HepG2 (cell line): ENCODE results near the gene PAK2. TPM values are rescaled to one million over a fixed set of nuclear protein-coding genes. Genes with fewer than 3 reads are reported as not detected.

Source experiments
- ASH2L ChIP-seq: fragments of 300-600, 200-600 bp; sonication (generic); IDR thresholded peaks from 2 replicates; pipeline ENCODE4 v1.7.0; 2017; ENCODE audit warnings: low read depth, mild to moderate bottlenecking, moderate library complexity, mixed read lengths, low read length; ENCODE audit not compliant: insufficient read length
- DDIT3 ChIP-seq: sonication (generic); formaldehyde crosslinking; IDR thresholded peaks from 2 replicates; pipeline ENCODE4 v1.4.0; 2020; ENCODE audit warnings: mild to moderate bottlenecking, missing genetic modification reagents
- LCORL ChIP-seq, 2 experiments: fragments of 450-650 bp in 1 of 2; sonication (generic) in 1 of 2; formaldehyde crosslinking in 1 of 2; IDR thresholded peaks; 2 replicates each; pipeline versions ENCODE4 v1.5.0 to v1.6.1; 2017 to 2020; ENCODE audit warnings: antibody characterized with exemption in 1 of 2, missing genetic modification reagents in 1 of 2
- MAZ ChIP-seq, 2 experiments: sonication (generic) in 1 of 2; formaldehyde crosslinking in 1 of 2; IDR thresholded peaks; 2 replicates each; pipeline versions ENCODE4 v1.5.0 to v1.6.1; 2012 to 2020; ENCODE audit warnings: low read depth in 2 of 2, mild to moderate bottlenecking in 2 of 2, borderline replicate concordance in 1 of 2, improper control_type of control experiment in 1 of 2, low read length in 1 of 2, missing genetic modification reagents in 1 of 2, moderate library complexity in 1 of 2
- MXI1 ChIP-seq: IDR thresholded peaks from 3 replicates; pipeline ENCODE4 v1.6.1; 2012; ENCODE audit warnings: low read depth, low read length, inconsistent platforms, borderline replicate concordance
- PITX1 ChIP-seq: sonication (generic); formaldehyde crosslinking; IDR thresholded peaks from 2 replicates; pipeline ENCODE4 v1.5.1; 2020; ENCODE audit warnings: mild to moderate bottlenecking, missing genetic modification reagents
- SETDB1 ChIP-seq: sonication (generic); formaldehyde crosslinking; IDR thresholded peaks from 2 replicates; pipeline ENCODE4 v1.5.1; 2020; ENCODE audit warnings: missing genetic modification reagents, mild to moderate bottlenecking, borderline replicate concordance
- TGIF2 ChIP-seq: IDR thresholded peaks from 2 replicates; pipeline ENCODE4 v1.6.1; 2016; ENCODE audit warnings: control low read depth, missing compliant biosample characterization
- ZGPAT ChIP-seq: IDR thresholded peaks from 2 replicates; pipeline ENCODE4 v1.6.1; 2016; ENCODE audit warnings: mild to moderate bottlenecking
- ZNF180 ChIP-seq: sonication (generic); formaldehyde crosslinking; IDR thresholded peaks from 2 replicates; pipeline ENCODE4 v1.4.0; 2020; ENCODE audit warnings: low read depth, missing genetic modification reagents, borderline replicate concordance
- ZNF383 ChIP-seq: sonication (generic); formaldehyde crosslinking; IDR thresholded peaks from 2 replicates; pipeline ENCODE4 v1.4.0; 2020; ENCODE audit warnings: missing genetic modification reagents, mild to moderate bottlenecking, borderline replicate concordance
- ZNF639 ChIP-seq: conservative IDR thresholded peaks from 2 replicates; pipeline ENCODE4 v1.6.1; 2018; ENCODE audit warnings: missing genetic modification reagents
- ZNF646 ChIP-seq: sonication (generic); formaldehyde crosslinking; IDR thresholded peaks from 2 replicates; pipeline ENCODE4 v1.9.0; 2021; ENCODE audit warnings: mild to moderate bottlenecking, missing genetic modification reagents
- ZNF891 ChIP-seq: sonication (generic); formaldehyde crosslinking; IDR thresholded peaks from 2 replicates; pipeline ENCODE4 v1.5.0; 2020; ENCODE audit warnings: mild to moderate bottlenecking, missing genetic modification reagents
- polyA plus RNA-seq, 8 experiments: library from polyadenylated mRNA; depleted of rRNA in 3 of 8; stranded (reverse) in 7 of 8; unstranded in 1 of 8; fragments of >200 nt; fragmentation: Illumina TruSeq in 4 of 8; extraction: Trizol in 4 of 8; gene quantifications; 2 replicates each; pipeline versions ENCODE4 v1.2.1 to v1.2.3, GENCODE V29; 2011 to 2016; ENCODE audit warnings: low read depth in 4 of 8, missing spikeins in 1 of 8, mixed read lengths in 1 of 8; ENCODE audit not compliant: insufficient read depth in 1 of 8
- total RNA-seq, 5 experiments: library from RNA; depleted of rRNA; stranded (reverse); fragments of >200 nt; fragmentation: Illumina TruSeq; extraction: Trizol; gene quantifications; 2 replicates each; pipeline ENCODE4 v1.2.3, GENCODE V29; 2016; ENCODE audit warnings: low read depth in 1 of 5

Gene PAK2
- total and polyA plus RNA-seq, 2 of the 13 experiments (the other 11 are each of a cell fraction or from before 2014, with no cell fraction given), result 23.0 to 24.7 TPM

- TF ChIP-seq MXI1 (no peak), LCORL (IDR thresholded peaks at IDR 0.05) (no peak), LCORL (CRISPR knock-in tag; IDR thresholded peaks at IDR 0.05) (no peak), DDIT3 (CRISPR knock-in tag) (no peak), ZGPAT (CRISPR knock-in tag) (no peak), TGIF2 (CRISPR knock-in tag) (no peak), ZNF383 (CRISPR knock-in tag) (no peak), PITX1 (CRISPR knock-in tag) (no peak; the same call in 1 of the 2 replicates), ZNF180 (CRISPR knock-in tag) (no peak), ZNF639 (no peak), ZNF646 (CRISPR knock-in tag) (no peak), ASH2L (peak; percentile 41), SETDB1 (CRISPR knock-in tag) (no peak), ZNF891 (CRISPR knock-in tag) (no peak), MAZ (IDR thresholded peaks at IDR 0.05; ENCODE audit: borderline replicate concordance, low read depth, low read length) (no peak; the same call in 1 of the 2 replicates), MAZ (CRISPR knock-in tag; IDR thresholded peaks at IDR 0.05; ENCODE audit: low read depth) (0 out of 2 replicates have a peak, but pooled peaks have one; percentile 10)
Measured at GRCh38 chr3:196712514-196713413, 26.9 kb upstream of the PAK2 start (continued).
